Astrocyte of the cerebellum (primary cell): ENCODE data around the gene CLIP2.
"Not testable (repeated sequence)": the region's sequence is repeated elsewhere in the genome, so short reads cannot be mapped to it uniquely, and the experiment has no call there.

Experiments used
- DNase-seq: peaks from one replicate; pipeline ENCODE4 v3.0.0-alpha.2; 2011; ENCODE audit warnings: low read depth
- H3K4me3 ChIP-seq: 2 replicates; pipeline ENCODE4 v1.5.1; 2011; ENCODE audit warnings: mild to moderate bottlenecking, low read depth, low read length, moderate library complexity
- in situ Hi-C: cut with HindIII; loops from 2 replicates; pipeline ENCODE4 v1.10.0; 2017; ENCODE audit warnings: low sequenced_read_pairs
- TF ChIP-seq, protein P1 (sequence below): IDR thresholded peaks from 2 replicates; pipeline ENCODE4 v1.5.1; 2012; ENCODE audit warnings: low read length, low read depth, moderate library complexity, mild to moderate bottlenecking; ENCODE audit errors: missing control alignments

The CLIP2 gene

DNA sequence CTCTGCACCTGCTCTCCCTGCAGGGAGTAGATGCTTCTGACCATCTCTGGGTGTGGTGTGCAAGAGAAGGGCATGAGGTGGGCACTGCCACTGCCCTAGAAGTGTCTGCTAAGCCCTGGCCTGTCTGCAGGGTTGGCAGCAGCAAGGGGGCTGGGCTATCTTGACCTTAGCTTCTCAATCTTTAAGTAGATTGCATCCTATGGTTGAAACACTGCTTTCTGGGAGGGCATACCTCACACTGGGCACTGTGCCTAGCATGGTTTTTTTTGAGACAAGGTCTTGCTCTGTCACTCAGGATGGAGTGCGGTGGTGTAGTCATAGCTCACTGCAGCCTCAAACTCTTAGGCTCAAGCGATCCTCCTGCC lies 54.9 kb downstream of the CLIP2 start:
- no peak for DNase-seq
- TF ChIP-seq, protein P1, sequence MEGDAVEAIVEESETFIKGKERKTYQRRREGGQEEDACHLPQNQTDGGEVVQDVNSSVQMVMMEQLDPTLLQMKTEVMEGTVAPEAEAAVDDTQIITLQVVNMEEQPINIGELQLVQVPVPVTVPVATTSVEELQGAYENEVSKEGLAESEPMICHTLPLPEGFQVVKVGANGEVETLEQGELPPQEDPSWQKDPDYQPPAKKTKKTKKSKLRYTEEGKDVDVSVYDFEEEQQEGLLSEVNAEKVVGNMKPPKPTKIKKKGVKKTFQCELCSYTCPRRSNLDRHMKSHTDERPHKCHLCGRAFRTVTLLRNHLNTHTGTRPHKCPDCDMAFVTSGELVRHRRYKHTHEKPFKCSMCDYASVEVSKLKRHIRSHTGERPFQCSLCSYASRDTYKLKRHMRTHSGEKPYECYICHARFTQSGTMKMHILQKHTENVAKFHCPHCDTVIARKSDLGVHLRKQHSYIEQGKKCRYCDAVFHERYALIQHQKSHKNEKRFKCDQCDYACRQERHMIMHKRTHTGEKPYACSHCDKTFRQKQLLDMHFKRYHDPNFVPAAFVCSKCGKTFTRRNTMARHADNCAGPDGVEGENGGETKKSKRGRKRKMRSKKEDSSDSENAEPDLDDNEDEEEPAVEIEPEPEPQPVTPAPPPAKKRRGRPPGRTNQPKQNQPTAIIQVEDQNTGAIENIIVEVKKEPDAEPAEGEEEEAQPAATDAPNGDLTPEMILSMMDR = no peak
- in situ Hi-C loops = no loop called here

DNA sequence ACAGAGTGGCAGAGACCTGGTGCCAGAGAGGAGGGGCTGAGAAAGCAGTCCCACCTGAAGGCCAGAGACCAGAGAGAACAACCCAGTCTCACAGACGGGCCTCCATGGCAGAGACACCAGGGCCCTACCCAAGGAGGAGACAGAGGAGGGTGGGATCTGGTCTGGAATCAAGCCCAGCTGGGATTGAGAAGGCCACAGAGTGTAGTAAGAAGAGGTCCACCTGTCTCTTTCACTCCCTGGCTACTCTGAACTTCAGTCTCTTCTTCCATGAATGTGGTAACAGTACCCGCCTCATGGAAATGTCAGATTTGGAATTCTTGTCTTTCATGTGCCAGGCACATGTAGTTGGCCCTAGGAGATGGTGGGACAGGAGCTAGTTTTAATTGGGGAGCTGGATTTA lies 55.6 kb downstream of the CLIP2 start:
- DNase-seq = no peak
- in situ Hi-C loops = no loop called here
- TF ChIP-seq, protein P1 = no peak
- H3K4me3 ChIP-seq = no peak overlapping the region

More for the DNA sequence above, 54.9 kb downstream of the CLIP2 start:
- H3K4me3 ChIP-seq = no peak overlapping the region

DNA sequence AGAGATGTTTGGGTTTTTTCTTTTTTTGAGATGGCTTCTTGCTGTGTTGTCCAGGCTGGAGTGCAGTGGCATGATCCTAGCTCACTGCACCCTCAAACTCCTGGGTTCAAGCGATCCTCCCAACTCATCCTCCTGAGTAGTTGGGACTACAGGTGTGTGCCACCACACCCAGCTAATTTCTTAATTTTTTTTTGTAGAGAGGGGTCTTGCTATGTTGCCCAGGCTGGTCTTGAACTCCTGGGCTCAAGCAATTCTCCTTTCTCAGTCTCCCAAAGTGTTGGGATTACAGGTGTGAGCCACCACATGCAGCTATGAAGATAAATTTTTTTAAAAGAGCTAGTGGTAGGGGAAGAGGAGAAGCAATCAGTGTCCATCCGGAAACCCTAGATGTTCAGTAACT lies 56.8 kb downstream of the CLIP2 start:
- DNase-seq = no peak
- H3K4me3 ChIP-seq = no peak overlapping the region
- in situ Hi-C loops = no loop called here
- TF ChIP-seq, protein P1 = no peak

DNA sequence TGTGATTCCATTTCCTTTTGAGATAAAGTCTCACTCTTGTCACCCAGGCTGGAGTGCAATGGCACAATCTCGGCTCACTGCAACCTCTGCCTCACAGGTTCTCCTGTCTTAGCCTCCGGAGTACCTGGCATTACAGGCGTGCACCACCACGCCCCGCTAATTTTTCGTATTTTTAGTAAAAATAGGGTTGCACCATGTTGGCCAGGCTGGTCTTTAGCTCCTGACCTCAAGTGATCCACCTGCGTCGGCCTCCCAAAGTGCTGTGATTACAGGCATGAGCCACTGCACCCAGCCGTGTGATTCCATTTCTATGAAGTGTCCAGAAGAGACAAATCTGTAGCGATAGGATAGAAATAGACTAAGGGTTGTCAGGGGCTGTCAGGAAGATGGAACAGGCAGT lies 60.4 kb downstream of the CLIP2 start:
- H3K4me3 ChIP-seq = no peak overlapping the region
- TF ChIP-seq, protein P1 = no peak

DNA sequence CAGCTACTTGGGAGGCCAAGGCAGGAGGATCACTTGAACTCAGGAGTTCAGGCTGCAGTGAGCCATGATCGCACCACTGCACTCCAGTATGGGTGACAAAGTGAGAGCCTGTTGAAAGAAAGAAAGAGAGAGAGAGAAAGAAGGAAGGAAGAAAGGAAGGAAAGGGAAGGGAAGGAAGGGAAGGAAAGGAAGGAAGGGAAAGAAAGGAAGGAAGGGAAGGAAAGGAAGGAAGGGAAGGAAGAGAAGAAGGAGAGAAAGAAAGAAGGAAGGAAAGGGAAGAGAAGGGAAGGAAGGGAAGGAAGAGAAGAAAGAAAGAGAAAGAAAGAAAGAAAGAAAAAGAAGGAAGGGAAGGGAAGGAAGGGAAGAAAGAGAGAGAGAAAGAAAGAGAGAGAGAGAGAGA lies 61.5 kb downstream of the CLIP2 start:
- DNase-seq = no peak
- H3K4me3 ChIP-seq = no peak overlapping the region
- in situ Hi-C loops = no loop called here
- TF ChIP-seq, protein P1 = no peak

More for the DNA sequence above, 60.4 kb downstream of the CLIP2 start:
- in situ Hi-C loops = no loop called here
- DNase-seq = no peak

DNA sequence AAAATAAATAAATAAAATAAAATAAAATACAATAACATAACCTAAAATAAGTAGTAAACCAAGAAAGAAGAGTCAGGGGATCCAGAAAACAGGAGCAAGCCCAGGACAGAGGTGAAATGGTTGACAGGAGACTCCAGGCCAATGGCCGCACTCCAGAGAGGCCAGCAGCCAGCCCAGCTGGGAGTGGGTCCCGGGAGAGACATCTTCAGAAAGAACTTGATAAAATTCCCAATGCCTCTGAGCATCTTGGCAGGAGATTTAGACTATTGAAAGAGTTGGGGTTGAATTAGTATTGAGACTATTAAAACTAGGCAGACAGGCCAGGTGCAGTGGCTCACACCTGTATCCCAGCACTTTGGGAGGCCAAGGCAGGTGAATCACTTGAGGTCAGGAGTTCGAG lies 62.6 kb downstream of the CLIP2 start:
- TF ChIP-seq, protein P1 = no peak
- H3K4me3 ChIP-seq = no peak overlapping the region
- no peak for DNase-seq
- in situ Hi-C loops = no loop called here

DNA sequence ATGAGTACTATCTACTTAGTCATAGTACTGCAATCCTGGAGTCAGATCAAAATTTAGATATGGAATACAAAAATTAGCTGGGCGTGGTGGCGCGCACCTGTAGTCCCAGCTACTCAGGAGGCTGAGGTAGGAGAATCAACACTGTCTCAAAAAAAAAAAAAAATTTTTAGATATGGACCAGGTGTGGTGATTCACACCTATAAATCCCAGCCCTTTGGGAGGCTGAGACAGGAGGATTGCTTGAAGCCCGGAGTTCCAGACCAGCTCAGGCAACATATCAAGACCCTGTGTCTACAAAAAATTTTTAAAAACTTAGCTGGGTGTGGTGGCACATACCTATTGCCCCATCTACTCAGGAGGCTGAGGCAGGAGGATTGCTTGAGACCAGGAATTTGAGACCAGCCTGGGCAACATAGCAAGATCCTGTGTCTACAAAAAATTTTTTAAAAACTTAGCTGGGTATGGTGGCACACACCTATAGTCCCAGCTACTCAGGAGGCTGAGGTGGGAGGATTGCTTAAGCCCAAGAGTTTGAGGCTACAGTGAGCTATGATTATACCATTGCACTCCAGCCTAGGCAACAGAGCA lies 63.4 kb downstream of the CLIP2 start:
- DNase-seq, in situ Hi-C loops, H3K4me3 ChIP-seq: not testable (repeated sequence)
